Fibroblast of skin of left quadriceps (primary cell): ENCODE measurements around the gene SMIM28.

Experiments used
- DNase-seq, 2 experiments: peaks; one replicate each; pipeline ENCODE4 v3.0.0-alpha.2; 2013; ENCODE audit warnings: low read depth in 2 of 2

SMIM28 gene

GRCh38 chr6:138374230-138374629 is 3.5 kb upstream of the SMIM28 start:
- DNase-seq = no peak

GRCh38 chr6:138374815-138375214 is 2.9 kb upstream of the SMIM28 start:
- DNase-seq = no peak

- DNase-seq = no peak
Measured at GRCh38 chr6:138377042-138377441, 663 bp upstream of the SMIM28 start.

- no peak for DNase-seq
Measured at GRCh38 chr6:138378463-138378862, 758 bp downstream of the SMIM28 start.

- DNase-seq = no peak
Measured at GRCh38 chr6:138382498-138383265, 5.0 kb downstream of the SMIM28 start.

GRCh38 chr6:138383776-138384175 is 6.1 kb downstream of the SMIM28 start:
- DNase-seq = no peak

GRCh38 chr6:138386897-138387296 is 9.2 kb downstream of the SMIM28 start:
- no peak for DNase-seq

GRCh38 chr6:138387577-138388368 is 10.1 kb downstream of the SMIM28 start:
- no peak for DNase-seq

- no peak for DNase-seq
Measured at GRCh38 chr6:138389551-138389950, 11.8 kb downstream of the SMIM28 start.

- no peak for DNase-seq
Measured at GRCh38 chr6:138393871-138394783, 16.4 kb downstream of the SMIM28 start.

- DNase-seq = no peak
Measured at GRCh38 chr6:138396709-138397108, 19.0 kb downstream of the SMIM28 start.

- DNase-seq = no peak
Measured at GRCh38 chr6:138397128-138398122, 19.7 kb downstream of the SMIM28 start.

- DNase-seq = no peak
Measured at GRCh38 chr6:138400326-138400725, 22.6 kb downstream of the SMIM28 start.

GRCh38 chr6:138401960-138402837 is 24.5 kb downstream of the SMIM28 start:
- no peak for DNase-seq

- no peak for DNase-seq
Measured at GRCh38 chr6:138402838-138403187, 25.1 kb downstream of the SMIM28 start.

GRCh38 chr6:138403324-138403800 is 25.7 kb downstream of the SMIM28 start:
- DNase-seq = no peak

GRCh38 chr6:138403801-138404665 is 26.3 kb downstream of the SMIM28 start, which contains the start of gene HEBP2:
TSS of gene HEBP2 (plus strand) at chr6:138404223. CDS start at chr6:138404496, 273 bp downstream.
- peak in 1 of 2 experiments; percentile 26 for DNase-seq

- DNase-seq = no peak
Measured at GRCh38 chr6:138404666-138405337, 27.1 kb downstream of the SMIM28 start.
